OCI-LY1 (cell line): Measurements from ENCODE around the gene CCDC63.

ENCODE experiments used
- EZH2 ChIP-seq: fragments of 200-600 bp; sonication (generic), shearing (Covaris generic); IDR thresholded peaks from 2 replicates; pipeline ENCODE4 v1.8.0; 2017; ENCODE audit warnings: borderline replicate concordance, mixed run types, mild to moderate bottlenecking, antibody characterized with exemption, low read length, moderate library complexity, mixed read lengths
- TF ChIP-seq, protein P1 (sequence below): fragments of 200-600 bp; sonication (generic), shearing (Covaris generic); IDR thresholded peaks from 2 replicates; pipeline ENCODE4 v1.5.1; 2017; ENCODE audit warnings: mild to moderate bottlenecking, antibody characterized with exemption, low read length, moderate library complexity, mixed read lengths

GRCh38 chr12:110883251-110883650 lies 36.5 kb downstream of the CCDC63 start:
- TF ChIP-seq, protein P1, sequence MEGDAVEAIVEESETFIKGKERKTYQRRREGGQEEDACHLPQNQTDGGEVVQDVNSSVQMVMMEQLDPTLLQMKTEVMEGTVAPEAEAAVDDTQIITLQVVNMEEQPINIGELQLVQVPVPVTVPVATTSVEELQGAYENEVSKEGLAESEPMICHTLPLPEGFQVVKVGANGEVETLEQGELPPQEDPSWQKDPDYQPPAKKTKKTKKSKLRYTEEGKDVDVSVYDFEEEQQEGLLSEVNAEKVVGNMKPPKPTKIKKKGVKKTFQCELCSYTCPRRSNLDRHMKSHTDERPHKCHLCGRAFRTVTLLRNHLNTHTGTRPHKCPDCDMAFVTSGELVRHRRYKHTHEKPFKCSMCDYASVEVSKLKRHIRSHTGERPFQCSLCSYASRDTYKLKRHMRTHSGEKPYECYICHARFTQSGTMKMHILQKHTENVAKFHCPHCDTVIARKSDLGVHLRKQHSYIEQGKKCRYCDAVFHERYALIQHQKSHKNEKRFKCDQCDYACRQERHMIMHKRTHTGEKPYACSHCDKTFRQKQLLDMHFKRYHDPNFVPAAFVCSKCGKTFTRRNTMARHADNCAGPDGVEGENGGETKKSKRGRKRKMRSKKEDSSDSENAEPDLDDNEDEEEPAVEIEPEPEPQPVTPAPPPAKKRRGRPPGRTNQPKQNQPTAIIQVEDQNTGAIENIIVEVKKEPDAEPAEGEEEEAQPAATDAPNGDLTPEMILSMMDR = no peak
- no peak for TF ChIP-seq EZH2
